Mesenchymal stem cell (in vitro differentiated cells and primary cell): ENCODE measurements around the gene WASL.
"Not testable (repeated sequence)": the region's sequence is repeated elsewhere in the genome, so short reads cannot be mapped to it uniquely, and the experiment has no call there.

Source experiments
- DNase-seq: peaks from one replicate; pipeline ENCODE4 v3.0.0-alpha.2; 2013
- H2AFZ ChIP-seq: one replicate; pipeline ENCODE4 v1.6.1; 2013; ENCODE audit warnings: low read depth, mild to moderate bottlenecking, control low read depth, inconsistent platforms, low read length, moderate library complexity
- H2AK5ac ChIP-seq: 2 replicates; pipeline ENCODE4 v1.6.1; 2013; ENCODE audit warnings: low read length, moderate library complexity, mild to moderate bottlenecking, inconsistent platforms; ENCODE audit not compliant: severe bottlenecking
- H2BK120ac ChIP-seq: one replicate; pipeline ENCODE4 v1.6.1; 2013; ENCODE audit warnings: low read depth, mild to moderate bottlenecking, inconsistent platforms, low read length, moderate library complexity
- H2BK12ac ChIP-seq, 2 experiments: one replicate each; pipeline ENCODE4 v1.6.1; 2013; ENCODE audit warnings: inconsistent platforms in 2 of 2, low read length in 2 of 2, mild to moderate bottlenecking in 2 of 2, moderate library complexity in 2 of 2, control low read depth in 1 of 2
- H2BK15ac ChIP-seq: one replicate; pipeline ENCODE4 v1.6.1; 2013; ENCODE audit warnings: mild to moderate bottlenecking, low read depth, inconsistent platforms; ENCODE audit not compliant: poor library complexity, severe bottlenecking
- H2BK5ac ChIP-seq: 2 replicates; pipeline ENCODE4 v1.6.1; 2013; ENCODE audit warnings: low read depth, mild to moderate bottlenecking, low read length, control low read depth, inconsistent platforms; ENCODE audit not compliant: poor library complexity, severe bottlenecking
- H3K14ac ChIP-seq, 2 experiments: one replicate each; pipeline ENCODE4 v1.6.1; 2013; ENCODE audit warnings: inconsistent platforms in 2 of 2, low read length in 2 of 2, control low read depth in 1 of 2, mild to moderate bottlenecking in 1 of 2, moderate library complexity in 1 of 2
- H3K18ac ChIP-seq, 2 experiments: one replicate each; pipeline ENCODE4 v1.6.1; 2013; ENCODE audit warnings: inconsistent platforms in 2 of 2, low read length in 2 of 2, control low read depth in 1 of 2, low read depth in 1 of 2, mild to moderate bottlenecking in 1 of 2
- H3K23ac ChIP-seq, 2 experiments: one replicate each; pipeline ENCODE4 v1.6.1; 2013; ENCODE audit warnings: inconsistent platforms in 2 of 2, low read length in 2 of 2, mild to moderate bottlenecking in 2 of 2, moderate library complexity in 2 of 2, control low read depth in 1 of 2
- H3K27ac ChIP-seq: 2 replicates; pipeline ENCODE4 v1.5.1; 2013; ENCODE audit warnings: mild to moderate bottlenecking, moderate library complexity, low read length, control low read depth, inconsistent platforms; ENCODE audit not compliant: poor library complexity, severe bottlenecking
- H3K27me3 ChIP-seq, 2 experiments: 2 replicates each; pipeline versions ENCODE4 v1.6.1 to v1.7.0; 2013; ENCODE audit warnings: low read length in 2 of 2, mild to moderate bottlenecking in 2 of 2, moderate library complexity in 2 of 2, control low read depth in 1 of 2, inconsistent platforms in 1 of 2; ENCODE audit not compliant: control insufficient read depth in 1 of 2, insufficient read depth in 1 of 2
- H3K36me3 ChIP-seq, 2 experiments: 2 replicates each; pipeline versions ENCODE4 v1.6.1 to v1.7.0; 2013; ENCODE audit warnings: low read length in 2 of 2, control low read depth in 1 of 2, inconsistent platforms in 1 of 2, low read depth in 1 of 2, mild to moderate bottlenecking in 1 of 2; ENCODE audit not compliant: insufficient read depth in 2 of 2, control insufficient read depth in 1 of 2
- H3K4ac ChIP-seq, 2 experiments: one replicate each; pipeline ENCODE4 v1.6.1; 2013; ENCODE audit warnings: inconsistent platforms in 2 of 2, low read length in 2 of 2, mild to moderate bottlenecking in 2 of 2, moderate library complexity in 2 of 2, control low read depth in 1 of 2, low read depth in 1 of 2
- H3K4me1 ChIP-seq: 2 replicates; pipeline ENCODE4 v1.6.1; 2013; ENCODE audit warnings: low read depth, low read length, control low read depth; ENCODE audit not compliant: control insufficient read depth, insufficient read depth
- H3K4me2 ChIP-seq: 2 replicates; pipeline ENCODE4 v1.6.1; 2013; ENCODE audit warnings: low read length, mild to moderate bottlenecking, inconsistent platforms; ENCODE audit not compliant: poor library complexity, severe bottlenecking
- H3K4me3 ChIP-seq, 2 experiments: 2 replicates each; pipeline versions ENCODE4 v1.5.1 to v1.7.0; 2013; ENCODE audit warnings: low read length in 2 of 2, mild to moderate bottlenecking in 2 of 2, control low read depth in 1 of 2, low read depth in 1 of 2; ENCODE audit not compliant: insufficient read depth in 1 of 2
- H3K79me1 ChIP-seq: replicated peaks from 2 replicates; pipeline ENCODE4 v1.6.1; 2013; ENCODE audit warnings: mild to moderate bottlenecking, control low read depth, low read length, inconsistent platforms; ENCODE audit not compliant: poor library complexity, severe bottlenecking
- H3K9ac ChIP-seq: 2 replicates; pipeline ENCODE4 v1.7.0; 2013; ENCODE audit warnings: mild to moderate bottlenecking, low read length, moderate library complexity
- H3K9me3 ChIP-seq: 2 replicates; pipeline ENCODE4 v1.7.0; 2013; ENCODE audit warnings: mild to moderate bottlenecking, low read length; ENCODE audit not compliant: control insufficient read depth
- H4K8ac ChIP-seq: one replicate; pipeline ENCODE4 v1.6.1; 2013; ENCODE audit warnings: inconsistent platforms, mild to moderate bottlenecking, low read length, moderate library complexity
- H4K91ac ChIP-seq: one replicate; pipeline ENCODE4 v1.6.1; 2013; ENCODE audit warnings: mild to moderate bottlenecking, low read length, inconsistent platforms
- WGBS: methylation state at CpG from one replicate; pipeline ENCODE4 v1.1.7; 2013; ENCODE audit warnings: mixed read lengths; 5-methylcytosine and 5-hydroxymethylcytosine counted together

WASL gene

DNA sequence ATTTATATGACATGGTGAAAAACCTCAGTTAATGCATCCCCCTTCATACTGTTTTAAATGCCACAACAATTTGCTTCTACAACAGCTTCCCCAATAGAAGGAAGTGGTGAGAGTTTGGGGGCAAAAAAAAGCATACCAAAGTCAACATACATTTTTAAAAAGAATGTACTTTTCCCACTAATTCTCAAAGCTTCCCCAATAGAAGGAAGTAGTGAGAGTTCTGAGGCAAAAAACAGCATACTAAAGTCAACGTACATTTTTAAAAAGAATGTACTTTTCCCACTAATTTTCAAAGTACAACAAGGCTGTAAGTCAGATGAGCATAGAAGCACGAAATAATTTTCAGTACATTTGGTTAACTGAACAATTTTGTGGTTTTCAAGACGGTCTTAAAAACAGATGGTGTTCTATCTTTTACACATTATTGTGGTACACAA is 24.0 kb downstream of the WASL start:
- peaks cover under 1% of the 10 kb centered on the region for H3K79me1 ChIP-seq
- H3K18ac ChIP-seq = no peak overlapping the region
- H3K4ac ChIP-seq = no peak overlapping the region
- WGBS = no CpG with 5 or more reads among the region's 3 CpGs
- H3K23ac ChIP-seq = no peak overlapping the region
- no peak overlapping the region for H3K14ac ChIP-seq
- H2BK15ac ChIP-seq = no peak overlapping the region
- H2AFZ ChIP-seq = no peak overlapping the region
- H3K4me2 ChIP-seq = no peak overlapping the region
- DNase-seq = no peak
- no peak overlapping the region for H3K27ac ChIP-seq
- H4K8ac ChIP-seq = no peak overlapping the region
- no peak overlapping the region for H2BK12ac ChIP-seq
- H3K9ac ChIP-seq = no peak overlapping the region
- no peaks in the 10 kb centered on the region for H3K27me3 ChIP-seq
- no peak overlapping the region for H4K91ac ChIP-seq
- no peak overlapping the region for H2BK120ac ChIP-seq
- H3K9me3 ChIP-seq = no peaks in the 10 kb centered on the region
- no peak overlapping the region for H2AK5ac ChIP-seq
- no peak overlapping the region for H3K4me3 ChIP-seq
- peaks cover 8% of the 10 kb centered on the region for H3K4me1 ChIP-seq
- H3K36me3 ChIP-seq = no peaks in the 10 kb centered on the region
- H2BK5ac ChIP-seq = no peak overlapping the region

GRCh38 chr7:123723913-123724312 is 24.9 kb downstream of the WASL start:
- Histone ChIP-seq H4K91ac (no peak overlapping the region), H2AK5ac (no peak overlapping the region), H2BK12ac (no peak overlapping the region), H2AFZ (no peak overlapping the region), H2BK5ac (no peak overlapping the region), H3K4me1 (peaks cover 8% of the 10 kb centered on the region), H3K4ac (no peak overlapping the region), H3K36me3 (no peaks in the 10 kb centered on the region), H3K9me3 (no peaks in the 10 kb centered on the region), H3K79me1 (peaks cover 2% of the 10 kb centered on the region), H3K4me3 (no peak overlapping the region), H3K27me3 (no peaks in the 10 kb centered on the region), H3K9ac (no peak overlapping the region), H2BK120ac (no peak overlapping the region), H2BK15ac (no peak overlapping the region), H3K23ac (no peak overlapping the region), H3K14ac (no peak overlapping the region), H3K18ac (no peak overlapping the region), H3K27ac (no peak overlapping the region), H4K8ac (no peak overlapping the region), H3K4me2 (no peak overlapping the region)
- WGBS = 98% methylated on average over 3 of the region's 3 CpGs
- no peak for DNase-seq

DNA sequence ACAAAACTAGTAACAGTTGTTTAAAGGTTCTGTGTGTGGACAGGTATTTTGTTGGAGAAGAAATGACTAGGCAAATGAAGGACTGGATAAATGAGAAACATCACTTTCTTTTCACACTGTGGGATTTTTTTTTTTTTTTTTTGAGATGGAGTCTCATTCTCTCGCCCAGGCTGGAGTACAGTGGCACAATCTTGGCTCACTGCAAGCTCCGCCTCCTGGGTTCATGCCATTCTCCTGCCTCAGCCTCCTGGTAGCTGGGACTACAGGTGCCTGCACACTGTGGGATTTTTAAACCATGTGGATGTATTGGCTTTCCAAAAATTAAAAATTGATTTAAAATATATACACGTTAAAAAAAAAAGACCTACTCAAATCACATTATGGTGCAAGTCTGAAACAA is 28.3 kb downstream of the WASL start:
- not testable (repeated sequence) for H3K36me3 ChIP-seq, H2BK5ac ChIP-seq, H4K91ac ChIP-seq, H2BK15ac ChIP-seq, H4K8ac ChIP-seq, H3K18ac ChIP-seq, H3K4me2 ChIP-seq, H2BK12ac ChIP-seq, H3K4me1 ChIP-seq, H2BK120ac ChIP-seq, H3K27me3 ChIP-seq, H2AFZ ChIP-seq, H3K9me3 ChIP-seq, H3K14ac ChIP-seq, H3K4ac ChIP-seq, H2AK5ac ChIP-seq, H3K23ac ChIP-seq, H3K79me1 ChIP-seq, H3K27ac ChIP-seq, H3K9ac ChIP-seq, DNase-seq, H3K4me3 ChIP-seq
- 93% methylated on average over 3 of the region's 3 CpGs for WGBS

DNA sequence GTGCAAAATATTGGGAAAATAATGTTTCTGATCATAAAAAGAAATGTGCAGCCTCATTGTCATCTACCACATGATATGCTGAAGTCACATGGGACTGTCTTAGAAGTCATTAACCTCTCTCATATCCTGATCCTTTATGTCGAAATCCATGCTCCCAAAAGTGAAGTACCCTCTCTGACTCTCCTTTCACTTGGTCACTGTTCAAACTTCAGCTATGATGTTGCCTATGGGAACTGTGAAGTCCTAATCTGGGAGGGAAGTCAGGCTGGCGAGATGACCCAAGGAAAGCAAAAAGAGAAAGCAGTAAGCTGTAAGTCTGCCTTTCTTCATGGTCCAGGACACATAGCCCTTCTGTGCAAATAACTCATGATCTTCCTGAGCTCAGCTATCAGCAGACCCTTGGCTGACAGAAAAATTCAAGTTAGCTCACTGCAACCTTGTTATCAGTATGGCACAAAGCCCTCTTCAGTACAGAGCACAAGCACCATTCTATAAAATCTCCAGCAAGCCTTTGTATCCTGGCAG is 29.5 kb downstream of the WASL start:
- Histone ChIP-seq H2BK12ac (no peak overlapping the region), H3K9me3 (no peaks in the 10 kb centered on the region), H3K79me1 (peaks cover 10% of the 10 kb centered on the region), H3K27me3 (no peaks in the 10 kb centered on the region), H3K36me3 (no peaks in the 10 kb centered on the region), H3K4me3 (no peak overlapping the region), H3K4ac (no peak overlapping the region), H3K4me1 (peaks cover 5% of the 10 kb centered on the region), H4K8ac (no peak overlapping the region), H3K4me2 (no peak overlapping the region), H4K91ac (no peak overlapping the region), H3K23ac (no peak overlapping the region), H2BK5ac (no peak overlapping the region), H2BK15ac (no peak overlapping the region), H3K9ac (peak overlapping the region; percentile 11), H2BK120ac (no peak overlapping the region), H3K18ac (peak overlapping the region in 1 of 2 experiments; percentile 26), H3K27ac (no peak overlapping the region), H3K14ac (no peak overlapping the region), H2AFZ (no peak overlapping the region), H2AK5ac (no peak overlapping the region)
- no peak for DNase-seq
- WGBS = 93% methylated on average over 2 of the region's 2 CpGs
